HG03469 (cell line): ENCODE data around the gene MEST.
"Not testable (repeated sequence)": the region's sequence is repeated elsewhere in the genome, so short reads cannot be mapped to it uniquely, and the experiment has no call there.

ENCODE experiments used
- ATAC-seq: cut with Tn5 transposase; IDR thresholded peaks from one replicate; pipeline ENCODE4 v1.9.1; 2021; ENCODE audit warnings: mild to moderate bottlenecking, moderate library complexity, moderate number of reproducible peaks; ENCODE audit not compliant: unreplicated experiment

MEST gene

DNA sequence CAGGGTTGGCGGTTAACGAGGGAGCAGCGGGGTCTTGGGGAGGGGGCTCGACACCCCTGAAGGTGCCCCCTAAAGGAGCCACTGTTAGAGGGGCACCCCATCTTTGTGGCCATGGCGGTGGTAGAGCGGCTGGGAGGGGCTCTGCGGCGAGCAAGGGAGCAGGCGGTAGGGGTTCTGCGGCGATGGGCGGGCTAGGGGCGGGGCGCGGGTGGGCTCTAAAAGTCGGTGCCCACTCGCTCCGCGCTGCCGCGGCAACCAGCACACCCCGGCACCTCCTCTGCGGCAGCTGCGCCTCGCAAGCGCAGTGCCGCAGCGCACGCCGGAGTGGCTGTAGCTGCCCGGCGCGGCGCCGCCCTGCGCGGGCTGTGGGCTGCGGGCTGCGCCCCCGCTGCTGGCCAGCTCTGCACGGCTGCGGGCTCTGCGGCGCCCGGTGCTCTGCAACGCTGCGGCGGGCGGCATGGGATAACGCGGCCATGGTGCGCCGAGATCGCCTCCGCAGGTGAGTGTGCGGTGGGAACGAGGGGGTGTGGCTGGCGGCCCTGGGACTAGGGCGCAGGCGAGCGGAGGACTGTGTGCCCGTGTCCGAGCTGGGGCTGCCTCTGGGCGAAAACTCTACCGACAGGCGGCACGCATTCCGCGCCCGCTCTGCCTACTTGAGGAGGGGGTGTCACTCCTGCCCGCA, at the start of gene MEST:
MEST (plus strand) TSS at position 245 of the 682 bp plus-strand sequence; CDS start at position 474, 229 bp downstream.
- ATAC-seq = no peak

GRCh38 chr7:130442601-130443000, 49.3 kb upstream of the MEST start:
- ATAC-seq = no peak

DNA sequence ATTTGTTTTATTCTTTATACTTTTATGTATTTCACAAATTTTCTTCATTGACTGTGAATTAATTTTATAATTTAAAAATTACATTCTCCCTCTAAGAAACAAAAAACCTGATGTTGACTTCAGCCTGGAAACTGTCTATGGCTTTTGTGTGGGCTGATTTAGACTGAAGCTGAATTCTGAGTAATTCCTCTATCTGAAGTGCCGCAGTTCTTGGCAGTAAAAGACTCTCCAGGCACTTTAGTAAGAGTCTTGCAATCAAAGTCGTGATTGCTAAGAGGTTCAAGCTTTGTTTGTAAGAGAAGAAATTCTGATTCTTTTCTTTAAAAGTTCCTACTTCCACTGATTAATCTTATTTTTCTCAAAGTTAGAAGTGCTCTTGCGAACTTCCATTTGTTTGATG, 47.7 kb upstream of the MEST start:
- no peak for ATAC-seq

DNA sequence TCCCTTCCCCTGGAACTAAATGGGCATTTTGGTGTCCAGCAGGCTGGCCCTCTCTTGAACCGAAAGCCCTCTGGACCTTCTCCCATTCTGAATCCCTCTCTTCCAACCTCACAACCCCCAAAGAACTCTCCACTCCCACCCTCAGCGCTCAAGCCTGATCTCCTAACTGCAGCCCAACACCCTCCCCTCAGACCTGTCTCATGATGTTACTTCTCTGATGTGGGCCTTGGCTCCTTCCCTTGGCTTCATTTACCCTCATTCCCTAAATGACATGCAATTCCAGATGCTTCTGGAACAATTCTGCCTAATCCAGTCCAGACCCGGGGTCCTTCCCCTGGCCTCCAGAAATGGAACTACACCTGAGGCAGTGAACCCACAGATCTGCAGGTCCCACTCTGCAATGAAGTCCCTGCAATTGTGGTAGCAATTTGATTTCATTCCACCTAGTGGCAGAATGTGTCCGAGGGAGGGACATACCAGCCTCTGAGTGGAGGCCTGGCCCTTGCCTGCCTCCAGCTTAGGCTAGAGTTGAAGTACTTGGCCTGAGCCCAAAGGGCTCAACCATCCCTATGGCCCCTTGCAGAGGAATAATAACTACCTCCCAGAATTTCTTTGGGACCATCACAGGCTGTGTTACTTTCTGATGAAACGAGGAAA, 47.0 kb upstream of the MEST start:
- no peak for ATAC-seq

DNA sequence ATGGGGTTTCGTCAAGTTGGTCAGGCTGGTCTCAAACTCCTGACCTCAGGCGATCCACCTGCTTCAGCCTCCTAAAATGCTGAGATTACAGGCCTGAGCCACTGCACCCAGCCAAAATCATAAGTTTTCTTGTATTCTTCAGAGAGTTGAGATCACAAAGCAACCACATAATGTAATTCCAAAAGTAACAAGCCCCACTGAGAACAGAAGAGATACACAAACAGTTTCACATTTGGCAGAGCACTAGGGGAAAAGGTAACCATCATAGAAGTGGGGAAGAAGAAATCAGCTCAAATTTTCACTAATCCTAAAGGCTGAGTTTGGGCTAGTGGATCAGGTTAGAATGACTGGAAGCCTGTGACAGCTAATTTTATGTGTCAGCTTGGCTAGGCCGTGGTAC, 45.6 kb upstream of the MEST start:
- no peak for ATAC-seq

DNA sequence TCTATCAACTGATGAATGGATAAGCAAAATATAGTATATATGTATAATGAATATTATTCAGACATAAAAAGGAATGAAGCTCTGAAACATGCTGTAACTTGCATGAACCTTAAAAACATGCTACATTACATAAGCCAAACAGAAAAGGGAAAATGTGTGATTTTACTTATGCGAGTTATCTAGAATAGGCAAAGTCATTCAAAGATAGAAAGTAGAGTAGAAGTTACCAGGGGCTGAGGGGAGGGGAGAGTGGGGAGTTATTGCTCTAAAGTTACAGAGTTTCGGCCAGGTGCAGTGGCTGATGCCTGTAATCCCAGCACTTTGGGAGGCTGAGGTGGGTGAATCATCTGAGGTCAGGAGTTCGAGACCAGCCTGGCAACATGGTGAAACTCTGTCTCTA, 40.5 kb upstream of the MEST start:
- ATAC-seq = not testable (repeated sequence)

DNA sequence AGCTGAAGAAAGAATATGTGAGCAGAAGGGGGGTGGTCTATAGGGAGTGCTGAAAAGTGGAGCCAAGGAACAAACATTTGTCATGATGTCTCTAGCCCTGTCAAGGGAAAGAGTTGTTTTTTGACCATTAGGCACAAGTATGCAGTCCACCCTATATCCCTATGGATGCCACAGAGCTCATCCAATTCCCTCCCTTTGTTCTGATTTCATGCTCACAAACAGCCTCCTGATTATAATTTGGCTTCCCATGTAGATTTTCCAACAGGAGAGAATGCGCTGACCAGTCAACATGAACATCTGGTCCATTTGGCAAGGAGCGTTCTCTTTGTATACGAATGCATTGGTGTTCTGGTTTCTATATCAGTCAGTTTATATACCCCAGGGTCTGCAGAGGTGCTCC, 38.9 kb upstream of the MEST start:
- ATAC-seq = no peak

DNA sequence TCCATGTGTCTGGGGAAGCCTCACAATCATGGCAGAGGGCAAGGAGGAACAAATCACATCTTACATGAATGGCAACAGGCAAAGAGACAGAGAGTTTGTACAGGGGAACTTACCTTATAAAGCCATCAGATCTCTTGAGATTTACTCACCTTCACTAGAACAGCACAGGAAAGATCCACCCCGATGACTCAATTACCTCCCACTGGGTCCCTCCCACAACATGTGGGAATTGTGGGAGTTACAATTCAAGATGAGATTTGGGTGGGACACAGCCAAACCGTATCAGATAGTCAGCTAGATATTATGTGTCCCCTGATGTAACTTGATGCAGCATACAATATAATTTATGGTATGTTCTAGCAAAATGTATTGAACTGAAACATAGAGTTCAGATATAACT, 36.9 kb upstream of the MEST start:
- no peak for ATAC-seq

GRCh38 chr7:130458257-130458656, 33.6 kb upstream of the MEST start:
- ATAC-seq = no peak

DNA sequence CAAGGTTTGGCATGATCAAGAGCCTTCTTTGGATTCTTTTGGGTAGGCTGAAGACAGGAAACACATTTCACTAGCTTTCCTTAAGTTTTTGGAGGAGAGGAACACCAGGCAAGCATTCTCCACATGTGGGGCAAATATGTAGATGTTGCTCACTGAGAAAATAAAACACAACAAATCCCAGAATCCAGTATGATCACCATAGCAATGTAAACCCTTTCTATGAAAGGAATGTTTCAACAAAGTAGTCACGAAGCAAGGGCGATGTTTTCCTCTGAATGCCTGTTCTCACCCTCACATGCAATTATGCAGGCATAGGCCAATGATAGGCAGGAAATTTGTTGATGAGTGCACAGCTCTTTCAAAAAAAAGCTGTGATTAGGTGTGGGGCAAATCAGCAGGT, 30.6 kb upstream of the MEST start:
- ATAC-seq = no peak

GRCh38 chr7:130463553-130464434, 28.1 kb upstream of the MEST start:
- no peak for ATAC-seq

- no peak for ATAC-seq
These were observed 23.3 kb upstream of the MEST start for GRCh38 chr7:130468612-130469011.

DNA sequence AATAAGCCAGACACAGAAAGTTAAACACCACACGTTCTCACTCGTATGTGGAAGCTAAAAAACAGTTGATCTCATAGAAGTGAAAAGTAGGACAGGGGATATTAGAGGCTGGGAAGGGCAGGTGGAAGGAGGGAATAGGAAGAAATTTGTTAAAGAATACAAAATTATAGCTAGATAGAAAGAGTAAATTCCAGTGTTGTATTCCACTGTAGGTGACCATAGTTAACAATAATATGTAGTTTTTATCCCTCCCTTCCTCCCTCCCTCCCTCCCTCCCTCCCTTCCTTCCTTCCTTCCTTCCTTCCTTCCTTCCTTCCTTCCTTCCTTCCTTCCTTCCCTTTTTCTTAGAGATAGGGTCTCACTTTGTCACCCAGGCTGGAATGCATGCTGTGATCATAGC, 19.9 kb upstream of the MEST start:
- no peak for ATAC-seq

GRCh38 chr7:130473289-130473688, 18.6 kb upstream of the MEST start:
- ATAC-seq = no peak

DNA sequence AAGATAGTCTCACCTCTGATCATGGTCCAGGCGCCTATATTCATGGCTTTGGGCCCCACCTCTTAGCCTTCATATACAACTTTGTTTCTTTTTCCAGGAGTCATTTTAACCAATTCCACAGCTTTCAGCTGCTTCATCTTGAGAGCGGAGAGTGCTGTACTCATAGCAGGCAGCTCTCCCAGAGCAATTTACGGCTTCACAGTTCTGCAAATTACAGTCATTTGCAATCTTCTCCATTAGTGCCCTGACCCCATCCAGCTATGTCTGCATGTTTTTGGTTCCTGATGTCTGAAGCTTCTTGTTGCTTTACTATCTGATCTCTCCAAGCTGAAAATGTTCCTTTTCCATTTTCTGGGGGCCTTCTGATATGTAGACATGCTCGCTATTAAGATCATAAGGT, 18.0 kb upstream of the MEST start:
- no peak for ATAC-seq

- ATAC-seq = no peak
These were observed 16.1 kb upstream of the MEST start for GRCh38 chr7:130475776-130476175.

DNA sequence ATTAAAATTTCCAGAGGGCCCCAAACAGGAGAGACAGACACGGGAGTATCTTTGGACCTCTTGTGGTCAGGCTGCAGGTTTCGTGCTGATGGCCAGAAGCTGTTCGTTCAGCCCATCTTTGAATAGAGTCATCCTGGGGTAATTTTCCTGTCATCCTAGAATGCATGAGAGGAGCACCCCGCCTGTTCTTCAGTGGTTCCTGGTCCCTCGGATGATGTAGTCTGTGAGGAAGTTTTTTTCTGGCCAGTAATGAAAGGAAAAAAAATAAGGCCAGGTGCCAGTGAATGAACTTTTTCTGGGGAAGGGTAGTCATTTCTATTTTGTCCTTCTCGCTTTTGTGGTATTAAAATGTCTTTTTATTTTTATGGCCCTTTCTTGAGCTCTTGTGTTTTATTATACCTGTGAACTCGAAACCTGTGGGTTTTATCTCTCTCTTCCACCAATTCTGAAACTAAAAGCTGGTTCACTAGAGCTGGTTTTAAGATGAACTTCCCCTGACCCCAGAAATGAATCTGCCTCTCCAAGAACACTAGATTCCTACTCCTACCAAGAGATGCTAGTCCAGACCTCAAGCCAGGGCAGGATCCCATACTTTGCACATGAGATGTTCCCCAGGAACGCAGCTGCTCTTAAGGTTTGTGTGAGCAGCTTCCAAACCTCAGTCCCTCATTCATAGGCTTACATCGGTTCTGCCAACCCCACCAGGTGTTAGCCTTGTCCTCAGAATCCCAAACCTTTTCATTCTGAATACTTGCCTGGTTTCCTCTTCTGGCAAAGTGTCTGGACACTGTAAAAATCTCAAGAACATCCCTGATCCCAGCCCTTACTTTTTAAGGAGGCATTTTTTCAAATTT, 15.4 kb upstream of the MEST start:
- ATAC-seq = peak; percentile 58

DNA sequence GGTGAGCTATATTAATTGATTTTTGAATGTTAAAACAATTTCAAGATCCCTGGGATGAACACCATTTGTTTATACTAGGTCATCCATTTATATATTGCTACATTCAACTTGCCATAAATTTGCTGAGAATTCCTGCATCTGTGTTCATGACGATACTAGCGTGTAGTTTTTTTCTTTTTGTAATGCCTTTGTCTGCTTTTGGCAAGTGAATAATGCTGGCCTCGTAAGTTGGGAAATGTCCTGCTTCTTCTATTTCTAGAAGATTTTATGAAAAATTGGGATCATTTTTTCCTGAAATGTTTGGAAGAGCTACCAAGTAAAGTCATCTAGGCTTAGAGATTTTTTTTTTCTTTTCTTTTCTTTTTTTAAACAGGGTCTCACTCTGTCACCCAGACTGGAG, 12.9 kb upstream of the MEST start:
- ATAC-seq = no peak

DNA sequence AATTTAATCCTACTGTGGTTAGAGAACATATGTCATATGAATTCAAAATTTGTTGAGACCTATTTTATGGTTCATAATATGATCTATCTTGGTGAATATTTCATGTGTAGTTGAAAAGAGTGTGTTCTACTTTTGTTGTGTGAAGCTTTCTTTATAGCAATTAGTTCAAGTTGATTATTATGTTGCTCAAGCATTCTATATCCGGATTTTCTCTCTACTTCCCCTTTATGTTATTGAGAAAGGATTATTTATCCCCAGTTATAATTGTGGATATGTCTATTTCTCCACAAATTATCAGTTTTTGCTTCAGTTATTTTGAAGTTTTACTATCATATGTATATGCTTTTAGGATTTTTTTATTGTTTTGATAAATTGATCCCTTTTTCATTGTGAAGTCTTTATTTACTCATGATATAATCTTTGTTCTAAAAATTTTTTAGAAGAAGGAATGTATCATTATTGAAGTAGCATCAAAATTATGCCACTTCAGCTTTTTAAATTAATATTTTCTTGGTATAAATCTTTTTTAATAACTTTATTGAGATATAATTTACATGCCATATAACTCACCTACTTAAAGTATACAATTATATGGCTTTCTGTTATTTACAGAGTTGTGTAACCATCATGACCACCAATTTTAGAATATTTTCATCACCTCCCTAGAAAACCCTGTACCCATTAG, 12.0 kb upstream of the MEST start:
- ATAC-seq = no peak

- ATAC-seq = no peak
These were observed 10.0 kb upstream of the MEST start for GRCh38 chr7:130481898-130482297.
